Measurements from ENCODE around the gene CHMP4B.

Gene CHMP4B

GRCh38 chr20:33837096-33837830, 26.1 kb downstream of the CHMP4B start:
- no peak overlapping the region for H3K4me3 ChIP-seq (ENCODE audit: low read length)
- no peak for TF ChIP-seq CTCF (IDR thresholded peaks at IDR 0.05; ENCODE audit: insufficient read depth, low read depth, low read length, missing control alignments)
- no peak for DNase-seq (ENCODE audit: low read depth)

GRCh38 chr20:33838035-33838864, 27.1 kb downstream of the CHMP4B start:
- TF ChIP-seq CTCF (IDR thresholded peaks at IDR 0.05; ENCODE audit: insufficient read depth, low read depth, low read length, missing control alignments) = peak; percentile 12
- H3K4me3 ChIP-seq (ENCODE audit: low read length) = no peak overlapping the region
- peak; percentile 46 for DNase-seq (ENCODE audit: low read depth)

GRCh38 chr20:33839591-33839990, 28.4 kb downstream of the CHMP4B start:
- no peak overlapping the region for H3K4me3 ChIP-seq (ENCODE audit: low read length)
- no peak for DNase-seq (ENCODE audit: low read depth)
- TF ChIP-seq CTCF (IDR thresholded peaks at IDR 0.05; ENCODE audit: insufficient read depth, low read depth, low read length, missing control alignments) = no peak

- TF ChIP-seq CTCF (IDR thresholded peaks at IDR 0.05; ENCODE audit: insufficient read depth, low read depth, low read length, missing control alignments) = no peak
- no peak overlapping the region for H3K4me3 ChIP-seq (ENCODE audit: low read length)
- DNase-seq (ENCODE audit: low read depth) = no peak
Observed at GRCh38 chr20:33840160-33840559, 29.0 kb downstream of the CHMP4B start.

- no peak for DNase-seq (ENCODE audit: low read depth)
- H3K4me3 ChIP-seq (ENCODE audit: low read length) = no peak overlapping the region
- no peak for TF ChIP-seq CTCF (IDR thresholded peaks at IDR 0.05; ENCODE audit: insufficient read depth, low read depth, low read length, missing control alignments)
Observed at GRCh38 chr20:33840759-33841435, 29.7 kb downstream of the CHMP4B start.

GRCh38 chr20:33841436-33841799, 30.3 kb downstream of the CHMP4B start:
- DNase-seq (ENCODE audit: low read depth) = no peak
- no peak overlapping the region for H3K4me3 ChIP-seq (ENCODE audit: low read length)
- no peak for TF ChIP-seq CTCF (IDR thresholded peaks at IDR 0.05; ENCODE audit: insufficient read depth, low read depth, low read length, missing control alignments)

All from epithelial cell of esophagus (primary cell).